HG02938 (cell line): ENCODE results near the gene RHBDD1.

Source experiments
- ATAC-seq: cut with Tn5 transposase; IDR thresholded peaks from one replicate; pipeline ENCODE4 v1.9.1; 2021; ENCODE audit warnings: mild to moderate bottlenecking, moderate library complexity; ENCODE audit not compliant: unreplicated experiment

RHBDD1 gene

GRCh38 chr2:226978300-226978699 is 142.4 kb downstream of the RHBDD1 start:
- ATAC-seq, result no peak

- no peak for ATAC-seq
Measured at GRCh38 chr2:226979004-226979403, 143.2 kb downstream of the RHBDD1 start.

GRCh38 chr2:226981791-226982326 is 146.0 kb downstream of the RHBDD1 start:
- no peak for ATAC-seq

GRCh38 chr2:226983895-226984749 is 148.3 kb downstream of the RHBDD1 start:
- no peak for ATAC-seq

GRCh38 chr2:226984750-226985582 is 149.1 kb downstream of the RHBDD1 start:
- peak; percentile 99 for ATAC-seq

- ATAC-seq, result no peak
Measured at GRCh38 chr2:226985583-226985946, 149.7 kb downstream of the RHBDD1 start.

- no peak for ATAC-seq
Measured at GRCh38 chr2:226991663-226992062, 155.8 kb downstream of the RHBDD1 start.

- no peak for ATAC-seq
Measured at GRCh38 chr2:226993171-226993570, 157.3 kb downstream of the RHBDD1 start.

- ATAC-seq, result no peak
Measured at GRCh38 chr2:226994775-226995174, 158.9 kb downstream of the RHBDD1 start.

GRCh38 chr2:226995625-226996041 is 159.8 kb downstream of the RHBDD1 start:
- no peak for ATAC-seq

- no peak for ATAC-seq
Measured at GRCh38 chr2:226999661-227000060, 163.8 kb downstream of the RHBDD1 start.

GRCh38 chr2:227000123-227000522 is 164.3 kb downstream of the RHBDD1 start:
- ATAC-seq, result no peak

- ATAC-seq, result no peak
Measured at GRCh38 chr2:227004482-227004881, 168.6 kb downstream of the RHBDD1 start.

- ATAC-seq, result no peak
Measured at GRCh38 chr2:227006189-227006897, 170.5 kb downstream of the RHBDD1 start.

GRCh38 chr2:227007148-227007547 is 171.3 kb downstream of the RHBDD1 start:
- no peak for ATAC-seq

GRCh38 chr2:227007940-227008339 is 172.1 kb downstream of the RHBDD1 start:
- no peak for ATAC-seq

- ATAC-seq, result no peak
Measured at GRCh38 chr2:227010433-227010832, 174.6 kb downstream of the RHBDD1 start.

GRCh38 chr2:227013330-227013729 is 177.5 kb downstream of the RHBDD1 start:
- no peak for ATAC-seq

- ATAC-seq, result no peak
Measured at GRCh38 chr2:227013881-227014280, 178.0 kb downstream of the RHBDD1 start.

GRCh38 chr2:227016894-227017293 is 181.0 kb downstream of the RHBDD1 start:
- ATAC-seq, result no peak

GRCh38 chr2:227020416-227020815 is 184.6 kb downstream of the RHBDD1 start:
- no peak for ATAC-seq
